H4 (cell line): Measurements from ENCODE around the gene ENTPD6. TPM values are rescaled to one million over a fixed set of nuclear protein-coding genes. Genes with fewer than 3 reads are reported as not detected.

Experiments used
- DNase-seq: peaks from one replicate; pipeline ENCODE4 v3.0.0-alpha.2; 2015; ENCODE audit warnings: low spot score
- total RNA-seq: library from RNA; depleted of rRNA; stranded (reverse); fragments of >200 nt; shearing (Covaris generic); gene quantifications from 2 replicates; pipeline ENCODE4 v1.2.3, GENCODE V29; 2014; rRNA removed

ENTPD6 gene
- total RNA-seq, 1 experiment from 2014 or later = 22.3 TPM

- DNase-seq = no peak
Measured at GRCh38 chr20:25275813-25276532, 80.5 kb downstream of the ENTPD6 start.

Other genes starting within 250 kb of the ENTPD6 start
- 0.94 and 1.1 TPM in 2 replicates for gene CST7, start 246.4 kb upstream of the ENTPD6 start, total RNA-seq
- gene APMAP, start 203.0 kb upstream of the ENTPD6 start, total RNA-seq = 110 and 115 TPM in 2 replicates
- 0.10 and 0.21 TPM in 2 replicates for gene ACSS1, start 137.6 kb upstream of the ENTPD6 start, total RNA-seq
- gene VSX1, start 113.6 kb upstream of the ENTPD6 start, total RNA-seq = not detected in 2 replicates
- 39.4 and 41.1 TPM in 2 replicates for gene PYGB, start 52.4 kb downstream of the ENTPD6 start, total RNA-seq
- 22.5 and 24.7 TPM in 2 replicates for gene ABHD12, start 195.1 kb downstream of the ENTPD6 start, total RNA-seq
- gene GINS1, start 212.0 kb downstream of the ENTPD6 start, total RNA-seq = 16.3 and 20.3 TPM in 2 replicates